Stromal cell of bone marrow (primary cell): ENCODE results near the gene WFIKKN1.

Source experiments
- DNase-seq: peaks from one replicate; pipeline ENCODE4 v3.0.0-alpha.2; 2012; ENCODE audit warnings: low read depth

The WFIKKN1 gene

DNA sequence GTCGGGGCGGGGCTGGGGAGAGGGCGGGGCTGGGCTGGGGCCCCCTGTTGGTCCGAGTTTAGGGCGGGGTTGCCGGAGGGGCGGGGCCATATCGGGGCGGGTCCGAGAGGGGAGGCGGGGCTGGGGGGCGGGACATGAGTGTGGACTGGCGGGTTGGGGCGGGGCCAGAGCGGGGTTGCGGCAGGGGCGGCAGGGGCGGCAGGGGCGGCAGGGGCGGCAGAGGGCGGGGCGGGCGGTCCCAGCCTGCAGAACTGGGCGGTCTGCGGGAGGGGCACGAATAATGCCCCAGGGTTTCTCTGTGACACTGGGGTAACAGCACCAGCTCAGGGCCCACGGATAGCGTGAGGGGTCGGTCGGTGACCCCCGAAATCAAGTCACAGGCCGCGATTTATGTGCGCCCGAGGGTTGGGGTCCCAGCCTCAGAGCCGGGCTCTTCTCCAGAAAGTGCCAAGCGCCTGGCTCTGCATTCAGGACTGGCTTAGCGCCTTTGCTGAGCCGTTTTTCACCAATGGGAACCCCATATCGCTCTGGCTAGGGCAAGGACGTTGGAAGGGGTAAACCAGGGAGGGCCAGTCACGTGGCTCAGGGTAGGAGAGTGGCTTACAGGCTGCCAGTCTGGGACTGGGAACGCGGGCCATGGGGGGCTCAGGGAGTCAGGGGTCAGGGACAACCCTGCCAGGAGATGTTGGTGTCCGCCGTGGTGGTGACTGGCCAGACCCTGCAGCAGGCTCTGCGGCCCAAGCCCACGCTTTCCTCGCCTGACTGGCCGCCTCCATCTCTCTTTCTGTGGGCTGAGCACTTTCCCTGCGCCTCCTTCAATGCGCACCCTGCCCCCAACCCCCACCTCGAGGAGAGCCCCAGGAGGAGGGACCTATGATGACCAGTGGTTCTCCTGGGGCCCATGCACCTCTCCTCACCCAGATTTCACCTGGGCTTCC lies 6.6 kb downstream of the WFIKKN1 start:
- DNase-seq, result peak; percentile 73

DNA sequence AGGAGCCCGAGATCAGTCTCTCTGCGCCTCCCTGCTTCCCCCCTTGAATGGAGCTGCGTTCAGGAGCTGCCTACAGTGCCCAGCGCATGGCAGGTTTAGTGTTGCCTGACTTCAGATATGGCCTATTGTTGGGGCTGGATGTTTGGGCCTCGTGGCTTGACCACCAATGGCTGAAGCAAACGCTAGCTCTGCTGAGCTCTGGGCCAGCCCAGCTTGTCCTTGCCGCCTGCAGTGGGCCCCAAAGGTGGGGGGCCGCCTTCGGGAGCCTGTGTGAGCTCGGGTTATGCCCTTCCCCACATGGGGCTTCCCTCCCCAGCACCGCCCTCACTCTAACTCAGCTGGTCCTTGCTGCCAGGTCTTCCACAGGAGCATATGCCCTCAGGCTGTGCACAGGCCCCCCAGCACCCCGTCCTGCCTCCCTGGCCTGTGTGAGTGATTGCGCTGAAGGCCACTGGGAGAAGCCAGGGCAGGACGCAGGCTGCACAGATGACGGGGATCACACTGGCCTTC lies 7.3 kb downstream of the WFIKKN1 start:
- DNase-seq, result no peak

GRCh38 chr16:638836-639235 lies 8.1 kb downstream of the WFIKKN1 start:
- DNase-seq, result no peak

DNA sequence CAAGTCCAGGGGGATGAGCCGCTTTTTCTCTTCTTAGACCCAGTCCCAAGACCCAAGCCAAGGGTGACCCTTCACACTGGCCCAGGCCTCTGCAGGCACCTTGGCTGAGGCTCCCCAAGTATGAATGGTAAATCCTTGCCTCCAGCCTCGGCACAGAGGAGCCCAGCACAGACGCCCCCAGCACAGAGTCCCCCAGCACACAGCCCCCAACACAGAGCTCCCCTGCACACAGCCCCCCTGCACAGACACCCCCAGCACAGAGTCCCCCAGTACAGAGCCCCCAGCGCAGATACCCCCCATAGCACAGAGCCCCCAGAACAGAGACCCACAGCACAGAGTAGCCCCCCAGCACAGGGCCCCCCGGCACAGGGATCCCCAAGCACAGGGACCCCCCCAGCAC lies 9.8 kb downstream of the WFIKKN1 start:
- DNase-seq, result no peak

DNA sequence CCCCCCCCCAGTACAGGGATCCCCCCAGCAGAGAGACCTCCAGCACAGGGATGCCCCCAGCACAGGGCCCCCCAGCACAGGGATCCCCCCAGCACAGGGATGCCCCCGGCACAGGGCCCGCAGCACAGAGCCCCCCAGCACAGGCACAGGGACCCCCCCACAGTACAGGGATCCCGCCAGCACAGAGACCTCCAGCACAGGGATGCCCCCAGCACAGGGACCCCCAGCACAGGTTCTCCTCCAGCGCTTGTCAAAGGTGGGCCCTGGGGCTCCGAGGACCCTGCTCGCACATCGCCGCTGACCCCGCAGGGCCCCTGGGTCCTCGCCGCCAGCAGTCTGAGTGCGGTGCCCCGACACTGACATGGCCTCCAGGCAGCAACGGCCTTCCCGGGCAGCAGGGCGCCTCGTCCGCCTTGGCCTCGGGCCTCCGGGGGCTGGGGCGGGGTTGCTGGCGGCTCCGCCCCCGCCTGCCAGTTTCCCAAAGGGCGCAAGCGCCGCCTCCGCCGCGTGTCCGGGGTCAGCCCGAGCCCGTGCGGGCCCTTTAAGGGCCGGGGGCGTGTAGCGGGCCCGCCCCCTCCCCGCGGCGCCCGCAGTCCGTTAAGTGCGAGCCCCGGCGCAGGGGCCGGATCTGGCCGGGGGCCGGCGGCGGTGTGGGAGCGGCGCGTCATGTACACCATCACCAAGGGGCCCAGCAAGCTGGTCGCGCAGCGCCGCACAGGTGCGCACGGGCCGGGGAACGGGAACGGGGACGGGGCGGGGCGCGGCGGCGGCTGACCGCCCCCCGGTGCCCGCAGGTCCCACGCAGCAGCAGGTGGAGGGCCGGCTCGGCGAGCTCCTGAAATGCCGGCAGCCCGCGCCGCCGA lies 10.8 kb downstream of the WFIKKN1 start, which contains the start of gene MCRIP2:
TSS of gene MCRIP2 (plus strand) at position 503 of the 863 bp plus-strand sequence. CDS start at position 667, 164 bp downstream.
- DNase-seq, result peak; percentile 40

GRCh38 chr16:642189-643049 lies 11.6 kb downstream of the WFIKKN1 start:
- DNase-seq, result no peak

DNA sequence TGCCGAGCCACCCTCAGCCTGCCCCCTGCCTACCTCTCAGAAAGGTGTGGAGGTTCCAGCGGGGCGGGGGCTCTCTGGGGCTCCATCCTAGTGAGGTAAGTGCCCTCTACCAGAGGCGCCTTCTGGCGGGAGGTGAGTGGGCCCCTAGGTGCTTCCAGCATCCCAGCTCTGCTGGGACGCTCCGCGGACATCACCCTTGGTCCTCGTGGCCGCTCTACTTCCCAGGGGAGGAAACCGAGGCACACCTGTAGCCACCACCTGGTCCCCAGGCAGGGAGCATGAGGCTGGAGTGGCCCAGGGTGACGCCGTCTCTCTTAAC lies 12.2 kb downstream of the WFIKKN1 start:
- no peak for DNase-seq

- DNase-seq, result no peak
Measured at GRCh38 chr16:644556-644955, 13.8 kb downstream of the WFIKKN1 start.

DNA sequence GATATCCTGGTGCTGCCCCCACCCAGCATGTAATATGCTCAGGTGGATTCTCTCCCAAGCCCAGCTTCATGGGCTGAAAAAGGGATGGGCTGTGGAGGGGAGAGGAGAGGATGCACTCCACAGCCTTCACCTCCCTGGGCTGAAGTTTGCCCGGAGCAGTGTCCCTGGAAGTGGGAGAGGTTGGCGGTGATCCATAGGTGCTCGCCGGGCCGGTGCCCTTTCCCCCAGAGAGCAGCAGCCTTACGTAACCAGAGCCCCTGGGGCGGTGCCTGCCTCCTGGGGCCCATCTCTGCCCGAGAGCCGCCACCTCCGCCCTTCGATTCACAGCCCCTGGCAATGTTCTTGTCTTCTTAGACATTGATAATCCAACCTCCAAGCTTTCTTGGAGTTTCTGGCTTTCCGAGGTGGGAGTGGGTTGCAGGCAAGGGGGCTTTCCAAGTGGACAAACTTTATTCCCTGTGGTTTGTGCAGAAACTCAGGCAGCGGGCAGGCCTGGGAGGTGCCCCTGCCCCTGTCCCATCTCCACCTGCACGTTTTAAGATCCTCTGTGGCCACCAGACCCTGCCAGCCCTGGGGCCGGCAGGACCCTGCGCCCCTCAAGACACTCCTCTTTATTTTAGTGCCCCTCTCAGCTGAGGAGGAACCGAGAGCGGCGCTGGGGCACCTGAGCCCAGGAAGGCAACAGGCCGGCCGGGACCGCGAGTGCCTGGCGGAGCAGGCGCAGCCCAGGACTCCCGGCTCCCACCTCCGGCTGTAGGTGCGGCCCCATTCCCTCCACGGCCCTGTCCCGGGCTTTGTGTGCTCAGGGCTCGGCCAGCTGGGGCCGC lies 15.3 kb downstream of the WFIKKN1 start:
- no peak for DNase-seq

- no peak for DNase-seq
Measured at GRCh38 chr16:646679-647172, 15.9 kb downstream of the WFIKKN1 start.

DNA sequence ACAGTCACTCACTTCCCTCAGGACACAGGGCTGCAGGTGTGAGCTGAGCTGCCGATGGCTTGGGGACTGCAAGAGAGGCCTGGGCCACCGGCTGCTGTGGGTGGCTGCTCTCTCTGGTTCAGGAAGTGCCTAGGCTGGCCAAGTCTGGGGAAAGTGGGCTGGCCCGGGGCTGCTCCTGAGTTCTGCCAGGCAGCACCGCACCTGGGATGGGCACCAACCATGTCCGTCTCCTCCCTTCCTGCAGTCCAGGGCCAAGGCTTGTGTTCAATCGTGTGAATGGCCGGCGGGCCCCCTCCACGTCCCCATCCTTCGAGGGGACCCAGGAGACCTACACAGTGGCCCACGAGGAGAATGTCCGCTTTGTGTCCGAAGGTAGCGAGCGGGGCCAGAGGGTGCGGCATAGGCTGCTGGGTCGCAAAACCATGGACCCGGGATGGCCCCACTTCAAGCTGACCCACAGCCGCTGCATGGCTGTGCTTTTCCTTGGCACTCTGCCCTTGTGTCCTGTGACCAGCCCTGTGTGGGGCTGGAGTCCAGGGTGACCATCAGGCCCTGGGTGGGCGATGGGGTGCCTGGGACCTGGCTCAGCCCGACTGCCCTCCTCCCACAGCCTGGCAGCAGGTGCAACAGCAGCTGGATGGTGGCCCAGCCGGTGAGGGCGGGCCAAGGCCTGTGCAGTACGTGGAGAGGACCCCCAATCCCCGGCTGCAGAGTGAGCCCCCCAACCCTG lies 16.6 kb downstream of the WFIKKN1 start:
- no peak for DNase-seq

DNA sequence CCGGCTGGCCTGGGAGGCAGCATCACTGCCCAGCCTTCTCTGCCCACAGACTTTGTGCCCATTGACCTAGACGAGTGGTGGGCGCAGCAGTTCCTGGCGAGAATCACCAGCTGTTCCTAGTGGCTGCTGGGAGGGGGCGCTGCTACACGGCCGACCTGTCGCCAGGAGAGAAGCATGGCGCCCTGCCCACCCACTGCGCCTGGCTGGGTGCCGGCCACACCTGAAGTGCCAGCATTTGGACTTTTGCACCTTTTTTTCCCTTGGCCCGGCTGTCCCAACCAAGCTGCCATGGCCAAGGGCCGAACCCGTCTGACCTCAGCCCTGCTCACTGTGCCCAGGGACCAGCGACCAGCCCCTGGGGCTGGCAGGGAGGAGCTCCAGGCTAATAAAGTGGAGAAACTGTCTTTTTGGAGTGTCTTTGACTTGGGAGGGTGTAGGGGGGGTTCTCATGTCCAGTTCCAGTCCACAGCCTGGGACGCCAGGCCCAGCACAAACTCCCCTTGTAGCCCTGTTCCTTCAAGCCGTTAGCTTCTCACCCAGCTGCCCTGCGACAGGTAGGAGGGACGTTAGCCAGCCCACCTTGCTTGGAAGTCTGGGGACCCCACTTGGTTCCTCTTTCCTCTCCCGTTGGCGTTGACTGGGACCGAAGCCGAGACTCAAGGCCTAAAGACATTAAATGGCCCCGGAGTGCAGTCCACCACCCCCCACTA lies 17.4 kb downstream of the WFIKKN1 start:
- no peak for DNase-seq

- peak; percentile 83 for DNase-seq
Measured at GRCh38 chr16:648781-649589, 18.2 kb downstream of the WFIKKN1 start, which contains the start of gene WDR90. WDR90 (plus strand) TSS chr16:649365; CDS start chr16:649417, 52 bp downstream.

- no peak for DNase-seq
Measured at GRCh38 chr16:649631-650030, 18.8 kb downstream of the WFIKKN1 start.

- no peak for DNase-seq
Measured at GRCh38 chr16:651844-652243, 21.1 kb downstream of the WFIKKN1 start.

DNA sequence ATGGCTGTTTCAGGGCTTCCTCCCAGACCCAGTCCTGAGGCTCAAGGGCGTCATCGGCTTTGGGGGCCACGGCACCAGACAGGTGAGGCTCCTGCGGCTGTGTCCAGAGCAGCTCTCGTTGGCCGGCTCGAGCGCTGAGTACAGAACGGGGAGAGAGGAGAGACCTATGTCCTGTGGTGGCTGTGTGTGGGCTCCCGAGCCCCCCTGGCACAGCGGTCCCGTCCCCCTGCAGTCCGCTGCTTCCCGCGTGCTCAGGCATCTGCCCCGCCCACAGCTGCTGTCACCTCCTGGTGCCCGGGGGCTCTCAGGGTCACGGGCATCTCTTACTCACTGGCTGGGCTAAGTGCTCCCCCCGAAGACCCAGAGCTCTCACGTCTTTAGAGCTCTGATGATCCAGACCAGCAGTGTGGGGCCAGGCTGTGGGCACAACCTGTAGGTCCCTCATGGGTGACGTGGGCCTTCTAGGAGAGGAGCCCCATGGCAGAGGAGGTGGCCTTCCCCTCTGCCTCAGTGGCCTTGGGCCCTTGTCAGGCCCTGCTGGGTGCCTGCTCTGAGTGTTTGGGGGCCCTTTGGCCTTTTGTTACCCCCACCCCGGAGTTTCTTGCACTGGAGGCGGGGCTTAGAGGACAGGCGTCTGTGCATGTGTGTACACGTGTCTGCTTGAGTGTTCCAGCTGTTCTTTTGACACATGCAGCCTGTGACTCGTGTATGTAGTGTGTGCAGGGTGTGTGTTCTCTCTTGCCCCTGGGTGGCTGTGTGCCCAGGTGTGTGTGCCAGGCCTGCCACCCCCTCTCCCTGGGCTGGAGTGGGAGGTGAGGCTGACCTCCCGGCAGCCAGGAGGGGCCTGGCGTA lies 21.9 kb downstream of the WFIKKN1 start:
- DNase-seq, result no peak

- no peak for DNase-seq
Measured at GRCh38 chr16:654034-654433, 23.2 kb downstream of the WFIKKN1 start.
